Esophagus squamous epithelium (tissue), 4 donors: ENCODE results near the gene PDCD1LG2.

Experiments used
- CTCF ChIP-seq, 6 experiments: fragments of 450-650 bp in 4 of 6; fragments of 200-600 bp in 2 of 6; sonication (generic) in 2 of 6; IDR thresholded peaks; one replicate each; pipeline ENCODE4 v1.5.1; 2016 to 2019; ENCODE audit warnings: antibody characterized with exemption in 6 of 6, mild to moderate bottlenecking in 4 of 6, moderate library complexity in 4 of 6
- POLR2A ChIP-seq, 4 donors: fragments of 450-650 bp; IDR thresholded peaks; one replicate each; pipeline ENCODE4 v1.6.1; 2017; ENCODE audit warnings: antibody characterized with exemption in 4 of 4, mild to moderate bottlenecking in 4 of 4, moderate library complexity in 3 of 4

GRCh38 chr9:5580650-5581049, 70.3 kb downstream of the PDCD1LG2 start:
- TF ChIP-seq CTCF (IDR thresholded peaks at IDR 0.05) (no peak), POLR2A (IDR thresholded peaks at IDR 0.05) (no peak)
